ENCODE measurements around the gene TRPV5.
A peak's percentile ranks its signal among the peaks of the same experiment; 100 is the strongest.

Gene TRPV5

GRCh38 chr7:142939226-142939910, 5.8 kb upstream of the TRPV5 start, which contains the start of gene LLCFC1:
Gene LLCFC1 (plus strand): TSS chr7:142939484. CDS start chr7:142939622, 138 bp downstream.
- no peak for DNase-seq

GRCh38 chr7:142938611-142939010, 5.1 kb upstream of the TRPV5 start:
- DNase-seq = no peak

- no peak for DNase-seq
Measured at GRCh38 chr7:142935941-142936565, 2.5 kb upstream of the TRPV5 start.

- DNase-seq = no peak
Measured at GRCh38 chr7:142934056-142934455, 510 bp upstream of the TRPV5 start.

- DNase-seq = no peak
Measured at GRCh38 chr7:142933092-142933475, 462 bp downstream of the TRPV5 start.

GRCh38 chr7:142932386-142933091, 1.0 kb downstream of the TRPV5 start:
- no peak for DNase-seq

GRCh38 chr7:142930126-142930730, 3.3 kb downstream of the TRPV5 start:
- DNase-seq = no peak

- no peak for DNase-seq
Measured at GRCh38 chr7:142927949-142928348, 5.6 kb downstream of the TRPV5 start.

- peak; percentile 80 for DNase-seq
Measured at GRCh38 chr7:142927085-142927745, 6.3 kb downstream of the TRPV5 start.

GRCh38 chr7:142925413-142925812, 8.1 kb downstream of the TRPV5 start:
- no peak for DNase-seq

- DNase-seq = no peak
Measured at GRCh38 chr7:142923391-142923790, 10.2 kb downstream of the TRPV5 start.

- no peak for DNase-seq
Measured at GRCh38 chr7:142919656-142920055, 13.9 kb downstream of the TRPV5 start.

- DNase-seq = no peak
Measured at GRCh38 chr7:142918901-142919300, 14.6 kb downstream of the TRPV5 start.

GRCh38 chr7:142917447-142917846, 16.1 kb downstream of the TRPV5 start:
- no peak for DNase-seq

GRCh38 chr7:142916508-142916907, 17.0 kb downstream of the TRPV5 start:
- no peak for DNase-seq

- no peak for DNase-seq
Measured at GRCh38 chr7:142915315-142915714, 18.2 kb downstream of the TRPV5 start.

- no peak for DNase-seq
Measured at GRCh38 chr7:142914121-142914520, 19.4 kb downstream of the TRPV5 start.

- DNase-seq = peak; percentile 7
Measured at GRCh38 chr7:142913566-142913965, 20.0 kb downstream of the TRPV5 start.

- DNase-seq = no peak
Measured at GRCh38 chr7:142913051-142913450, 20.5 kb downstream of the TRPV5 start.

- DNase-seq = peak; percentile 69
Measured at GRCh38 chr7:142910481-142910880, 23.1 kb downstream of the TRPV5 start.

GRCh38 chr7:142910031-142910433, 23.5 kb downstream of the TRPV5 start:
- no peak for DNase-seq

- DNase-seq = peak; percentile 75
Measured at GRCh38 chr7:142908921-142909890, 24.3 kb downstream of the TRPV5 start.

Data from suppressor macrophage treated with lipopolysaccharide for 4 hours (primary cell).